OCI-LY1 (cell line): ENCODE data around the gene LTO1.

Experiments
- EZH2 ChIP-seq: fragments of 200-600 bp; sonication (generic), shearing (Covaris generic); IDR thresholded peaks from 2 replicates; pipeline ENCODE4 v1.8.0; 2017; ENCODE audit warnings: borderline replicate concordance, mixed run types, mild to moderate bottlenecking, antibody characterized with exemption, low read length, moderate library complexity, mixed read lengths
- TF ChIP-seq, protein P1 (sequence below): fragments of 200-600 bp; sonication (generic), shearing (Covaris generic); IDR thresholded peaks from 2 replicates; pipeline ENCODE4 v1.5.1; 2017; ENCODE audit warnings: mild to moderate bottlenecking, antibody characterized with exemption, low read length, moderate library complexity, mixed read lengths

DNA sequence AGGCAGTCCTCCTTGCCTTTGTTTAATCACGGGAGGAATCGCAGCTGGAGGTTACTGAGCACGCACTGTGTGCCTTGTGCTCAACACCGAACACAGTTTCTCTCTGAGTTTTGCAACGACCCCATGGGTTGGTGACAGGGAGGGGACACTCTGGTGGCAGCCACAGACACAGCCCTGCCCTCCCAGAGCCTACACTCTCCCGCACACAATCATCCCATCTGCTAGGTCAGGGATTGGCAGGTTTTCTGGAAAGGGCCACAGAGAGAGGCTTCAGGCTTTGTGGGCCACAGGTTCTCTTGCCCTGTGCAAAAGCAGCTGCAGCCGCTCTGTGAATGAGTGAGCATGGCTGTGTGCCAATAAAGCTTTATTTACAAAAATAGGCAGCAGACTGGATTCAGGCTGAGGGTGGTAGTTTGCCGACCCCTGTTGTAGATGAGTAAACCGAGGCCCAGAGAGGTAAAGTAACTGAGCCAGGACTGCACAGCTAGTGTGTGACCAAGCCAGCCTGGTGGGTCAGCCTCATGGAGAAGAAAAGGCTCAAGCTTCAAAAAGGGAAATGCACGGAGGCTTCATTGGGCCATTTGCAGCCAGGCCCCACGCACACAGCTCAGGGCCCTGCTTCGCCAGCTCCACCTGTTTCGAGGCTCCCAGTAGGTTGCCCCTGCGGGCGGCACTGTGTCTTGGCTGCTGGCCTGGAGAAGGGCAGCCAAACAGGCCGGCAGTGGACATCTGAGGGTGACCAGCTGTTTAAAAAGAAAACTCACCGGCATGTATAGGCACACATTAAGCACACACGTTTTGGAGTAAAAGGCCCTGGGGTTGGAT is 16.3 kb downstream of the LTO1 start:
- TF ChIP-seq, protein P1, sequence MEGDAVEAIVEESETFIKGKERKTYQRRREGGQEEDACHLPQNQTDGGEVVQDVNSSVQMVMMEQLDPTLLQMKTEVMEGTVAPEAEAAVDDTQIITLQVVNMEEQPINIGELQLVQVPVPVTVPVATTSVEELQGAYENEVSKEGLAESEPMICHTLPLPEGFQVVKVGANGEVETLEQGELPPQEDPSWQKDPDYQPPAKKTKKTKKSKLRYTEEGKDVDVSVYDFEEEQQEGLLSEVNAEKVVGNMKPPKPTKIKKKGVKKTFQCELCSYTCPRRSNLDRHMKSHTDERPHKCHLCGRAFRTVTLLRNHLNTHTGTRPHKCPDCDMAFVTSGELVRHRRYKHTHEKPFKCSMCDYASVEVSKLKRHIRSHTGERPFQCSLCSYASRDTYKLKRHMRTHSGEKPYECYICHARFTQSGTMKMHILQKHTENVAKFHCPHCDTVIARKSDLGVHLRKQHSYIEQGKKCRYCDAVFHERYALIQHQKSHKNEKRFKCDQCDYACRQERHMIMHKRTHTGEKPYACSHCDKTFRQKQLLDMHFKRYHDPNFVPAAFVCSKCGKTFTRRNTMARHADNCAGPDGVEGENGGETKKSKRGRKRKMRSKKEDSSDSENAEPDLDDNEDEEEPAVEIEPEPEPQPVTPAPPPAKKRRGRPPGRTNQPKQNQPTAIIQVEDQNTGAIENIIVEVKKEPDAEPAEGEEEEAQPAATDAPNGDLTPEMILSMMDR = no peak
- no peak for TF ChIP-seq EZH2
